Neural crest cell (in vitro differentiated cells): Measurements from ENCODE around the gene LARP4B. TPM values are rescaled to one million over a fixed set of nuclear protein-coding genes. Genes with fewer than 3 reads are reported as not detected.

Source experiments
- DNase-seq: peaks from one replicate; pipeline ENCODE4 v3.0.0; 2021; ENCODE audit warnings: low read depth, mixed read lengths, low spot score
- H3K27ac Mint-ChIP-seq: one replicate; pipeline ENCODE4 v1.8.0; 2021; ENCODE audit warnings: mild to moderate bottlenecking, mixed read lengths; ENCODE audit not compliant: unreplicated experiment
- H3K27me3 Mint-ChIP-seq: 2 replicates; pipeline ENCODE4 v1.8.0; 2021; ENCODE audit warnings: low read depth, mild to moderate bottlenecking, mixed read lengths
- H3K36me3 Mint-ChIP-seq: 2 replicates; pipeline ENCODE4 v1.8.0; 2021; ENCODE audit warnings: low read depth, mild to moderate bottlenecking, mixed read lengths
- H3K4me1 Mint-ChIP-seq: 2 replicates; pipeline ENCODE4 v1.8.0; 2021; ENCODE audit warnings: mixed read lengths
- H3K4me3 Mint-ChIP-seq: one replicate; pipeline ENCODE4 v1.8.0; 2021; ENCODE audit warnings: mild to moderate bottlenecking, mixed read lengths
- H3K9me3 Mint-ChIP-seq: 2 replicates; pipeline ENCODE4 v1.8.0; 2021; ENCODE audit warnings: mixed read lengths
- CTCF ChIP-seq: fragments of 200-600 bp; sonication (generic); conservative IDR thresholded peaks from 2 replicates; pipeline ENCODE4 v1.5.0; 2021; ENCODE audit warnings: antibody characterized with exemption, mild to moderate bottlenecking
- total RNA-seq: library from RNA; stranded (reverse); gene quantifications from 2 replicates; pipeline ENCODE4 v1.2.1, GENCODE V29; 2021

LARP4B gene
- total RNA-seq, 1 donor from 2014 or later, result 75.4 TPM

- Mint-ChIP-seq H3K4me3 (no peak overlapping the region), H3K36me3 (no peaks in the 10 kb centered on the region), H3K9me3 (no peaks in the 10 kb centered on the region), H3K4me1 (no peaks in the 10 kb centered on the region), H3K27me3 (no peaks in the 10 kb centered on the region), H3K27ac (no peak overlapping the region)
- TF ChIP-seq CTCF, result no peak
- DNase-seq, result no peak
These were observed 16.4 kb upstream of the LARP4B start for GRCh38 chr10:947881-948280.

- Mint-ChIP-seq H3K36me3 (no peaks in the 10 kb centered on the region), H3K4me1 (no peaks in the 10 kb centered on the region), H3K27ac (no peak overlapping the region), H3K4me3 (no peak overlapping the region), H3K27me3 (no peaks in the 10 kb centered on the region), H3K9me3 (no peaks in the 10 kb centered on the region)
- no peak for DNase-seq
- no peak for TF ChIP-seq CTCF
These were observed 15.5 kb upstream of the LARP4B start for GRCh38 chr10:947051-947450.

GRCh38 chr10:945778-946177 is 14.3 kb upstream of the LARP4B start:
- Mint-ChIP-seq H3K4me3 (no peak overlapping the region), H3K27me3 (no peaks in the 10 kb centered on the region), H3K9me3 (no peaks in the 10 kb centered on the region), H3K27ac (no peak overlapping the region), H3K4me1 (no peaks in the 10 kb centered on the region), H3K36me3 (no peaks in the 10 kb centered on the region)
- no peak for TF ChIP-seq CTCF
- DNase-seq, result no peak

- no peaks in the 10 kb centered on the region for H3K4me1 Mint-ChIP-seq
- H3K9me3 Mint-ChIP-seq, result no peaks in the 10 kb centered on the region
- TF ChIP-seq CTCF, result no peak
- no peak overlapping the region for H3K27ac Mint-ChIP-seq
- no peak for DNase-seq
- H3K36me3 Mint-ChIP-seq, result no peaks in the 10 kb centered on the region
- H3K27me3 Mint-ChIP-seq, result no peaks in the 10 kb centered on the region
- H3K4me3 Mint-ChIP-seq, result no peak overlapping the region
These were observed 12.7 kb upstream of the LARP4B start for GRCh38 chr10:944034-944831.

- H3K36me3 Mint-ChIP-seq, result no peaks in the 10 kb centered on the region
These were observed 12.0 kb upstream of the LARP4B start for GRCh38 chr10:943334-944033.

More at GRCh38 chr10:943334-944033, 12.0 kb upstream of the LARP4B start:
- H3K27me3 Mint-ChIP-seq, result no peaks in the 10 kb centered on the region
- no peak for DNase-seq
- H3K4me3 Mint-ChIP-seq, result no peak overlapping the region
- no peaks in the 10 kb centered on the region for H3K9me3 Mint-ChIP-seq
- H3K4me1 Mint-ChIP-seq, result no peaks in the 10 kb centered on the region
- TF ChIP-seq CTCF, result no peak
- H3K27ac Mint-ChIP-seq, result no peak overlapping the region
